Gastroesophageal sphincter (tissue), 4 donors: ENCODE measurements around the gene SRBD1. TPM values are rescaled to one million over a fixed set of nuclear protein-coding genes. Genes with fewer than 3 reads are reported as not detected.

Experiments
- ATAC-seq: fragments of 150-250 bp; one replicate; pipeline ENCODE4 v1.9.1; 2016; ENCODE audit warnings: mild to moderate bottlenecking, moderate library complexity
- H3K27ac ChIP-seq, 4 donors: fragments of 200-600 bp; sonication (generic) in 3 of 4; 1 replicate in 3 of 4; 2 replicates in 1 of 4; pipeline ENCODE4 v1.5.1; 2016 to 2019
- H3K27me3 ChIP-seq: fragments of 200-600 bp; sonication (generic); one replicate; pipeline ENCODE4 v1.5.1; 2019
- H3K36me3 ChIP-seq, 2 donors: fragments of 200-600 bp; sonication (generic); one replicate each; pipeline ENCODE4 v1.5.1; 2019; ENCODE audit warnings: control low read depth in 1 of 2
- H3K4me1 ChIP-seq, 3 donors: fragments of 200-600 bp; sonication (generic); 1 replicate in 2 of 3; 2 replicates in 1 of 3; pipeline ENCODE4 v1.5.1; 2016 to 2019; ENCODE audit warnings: control low read depth in 2 of 3
- H3K4me3 ChIP-seq, 2 donors: fragments of 200-600 bp; sonication (generic); one replicate each; pipeline ENCODE4 v1.5.1; 2019; ENCODE audit warnings: mild to moderate bottlenecking in 1 of 2, moderate library complexity in 1 of 2
- H3K9me3 ChIP-seq, 3 donors: fragments of 200-600 bp; sonication (generic); one replicate each; pipeline ENCODE4 v1.5.1; 2017 to 2019; ENCODE audit warnings: control low read depth in 2 of 3
- EP300 ChIP-seq: sonication (generic); formaldehyde crosslinking; IDR thresholded peaks from one replicate; pipeline ENCODE4 v1.6.1; 2017; ENCODE audit warnings: antibody characterized with exemption, mild to moderate bottlenecking
- POLR2A ChIP-seq, 2 donors: fragments of 450-650 bp; IDR thresholded peaks; one replicate each; pipeline ENCODE4 v1.6.1; 2017; ENCODE audit warnings: antibody characterized with exemption in 2 of 2, mild to moderate bottlenecking in 2 of 2, moderate library complexity in 1 of 2
- POLR2AphosphoS5 ChIP-seq: sonication (generic); formaldehyde crosslinking; IDR thresholded peaks from one replicate; pipeline ENCODE4 v1.6.1; 2017; ENCODE audit warnings: antibody characterized with exemption
- WGBS, 2 donors: methylation state at CpG; one replicate each; pipeline ENCODE4 v1.1.5; 2018; ENCODE audit warnings: low coverage in 1 of 2; 5-methylcytosine and 5-hydroxymethylcytosine counted together
- total RNA-seq, 4 donors: library from RNA; depleted of rRNA; stranded (reverse); fragments of >200 nt; gene quantifications; one replicate each; pipeline ENCODE4 v1.1.0, GENCODE V29; 2016
- TF ChIP-seq, protein P1 (sequence below), 4 experiments: fragments of 200-600 bp in 2 of 4; fragments of 450-650 bp in 2 of 4; sonication (generic) in 1 of 4; IDR thresholded peaks; one replicate each; pipeline ENCODE4 v1.5.1; 2017 to 2019; ENCODE audit warnings: antibody characterized with exemption in 4 of 4, mild to moderate bottlenecking in 2 of 4, moderate library complexity in 2 of 4

SRBD1 gene
- total RNA-seq, 4 donors from 2014 or later = 7.7 to 16.7 (median 12.5) TPM

- TF ChIP-seq, protein P1, sequence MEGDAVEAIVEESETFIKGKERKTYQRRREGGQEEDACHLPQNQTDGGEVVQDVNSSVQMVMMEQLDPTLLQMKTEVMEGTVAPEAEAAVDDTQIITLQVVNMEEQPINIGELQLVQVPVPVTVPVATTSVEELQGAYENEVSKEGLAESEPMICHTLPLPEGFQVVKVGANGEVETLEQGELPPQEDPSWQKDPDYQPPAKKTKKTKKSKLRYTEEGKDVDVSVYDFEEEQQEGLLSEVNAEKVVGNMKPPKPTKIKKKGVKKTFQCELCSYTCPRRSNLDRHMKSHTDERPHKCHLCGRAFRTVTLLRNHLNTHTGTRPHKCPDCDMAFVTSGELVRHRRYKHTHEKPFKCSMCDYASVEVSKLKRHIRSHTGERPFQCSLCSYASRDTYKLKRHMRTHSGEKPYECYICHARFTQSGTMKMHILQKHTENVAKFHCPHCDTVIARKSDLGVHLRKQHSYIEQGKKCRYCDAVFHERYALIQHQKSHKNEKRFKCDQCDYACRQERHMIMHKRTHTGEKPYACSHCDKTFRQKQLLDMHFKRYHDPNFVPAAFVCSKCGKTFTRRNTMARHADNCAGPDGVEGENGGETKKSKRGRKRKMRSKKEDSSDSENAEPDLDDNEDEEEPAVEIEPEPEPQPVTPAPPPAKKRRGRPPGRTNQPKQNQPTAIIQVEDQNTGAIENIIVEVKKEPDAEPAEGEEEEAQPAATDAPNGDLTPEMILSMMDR (IDR thresholded peaks at IDR 0.05) = no peak
- TF ChIP-seq EP300 (no peak), POLR2A (IDR thresholded peaks at IDR 0.05) (no peak), POLR2AphosphoS5 (no peak)
Measured at GRCh38 chr2:45390861-45391260, 220.2 kb downstream of the SRBD1 start.

GRCh38 chr2:45390441-45390840 lies 220.6 kb downstream of the SRBD1 start:
- Histone ChIP-seq H3K9me3 (no peaks in the 10 kb centered on the region), H3K27me3 (no peaks in the 10 kb centered on the region), H3K4me1 (no peaks in the 10 kb centered on the region), H3K27ac (no peak overlapping the region), H3K4me3 (no peak overlapping the region), H3K36me3 (peaks cover 0 to 18% of the 10 kb centered on the region in 2 donors)
- 60 to 69% methylated on average over 2 of the region's 2 CpGs for WGBS, 2 donors
- TF ChIP-seq POLR2A (IDR thresholded peaks at IDR 0.05) (no peak), EP300 (no peak), POLR2AphosphoS5 (no peak)
- TF ChIP-seq, protein P1 (IDR thresholded peaks at IDR 0.05) = no peak
- ATAC-seq = no peak

More at GRCh38 chr2:45390861-45391260, 220.2 kb downstream of the SRBD1 start:
- no peak overlapping the region for H3K4me3 ChIP-seq
- H3K27ac ChIP-seq = no peak overlapping the region
- ATAC-seq = no peak
- H3K4me1 ChIP-seq = no peaks in the 10 kb centered on the region
- H3K36me3 ChIP-seq = peaks cover 0 to 18% of the 10 kb centered on the region in 2 donors
- no peaks in the 10 kb centered on the region for H3K9me3 ChIP-seq
- 82 to 84% methylated on average over 3 of the region's 3 CpGs for WGBS, 2 donors
- no peaks in the 10 kb centered on the region for H3K27me3 ChIP-seq

GRCh38 chr2:45388541-45389100 lies 222.4 kb downstream of the SRBD1 start:
- TF ChIP-seq POLR2A (IDR thresholded peaks at IDR 0.05) (no peak), EP300 (no peak), POLR2AphosphoS5 (no peak)
- TF ChIP-seq, protein P1 (IDR thresholded peaks at IDR 0.05) = no peak
- no peak for ATAC-seq
- Histone ChIP-seq H3K4me1 (no peaks in the 10 kb centered on the region), H3K4me3 (no peak overlapping the region), H3K27me3 (no peaks in the 10 kb centered on the region), H3K27ac (no peak overlapping the region), H3K36me3 (peaks cover 0 to 18% of the 10 kb centered on the region in 2 donors), H3K9me3 (no peaks in the 10 kb centered on the region)
- WGBS, 2 donors = 67 to 79% methylated on average over 4 of the region's 4 CpGs

GRCh38 chr2:45382744-45383143 lies 228.3 kb downstream of the SRBD1 start:
- H3K27me3 ChIP-seq = no peaks in the 10 kb centered on the region
- no peaks in the 10 kb centered on the region for H3K4me1 ChIP-seq
- WGBS, 2 donors = 64% methylated on average over 1 of the region's 1 CpG; no CpG with 5 or more reads in 1 of the 2 donors
- H3K27ac ChIP-seq = no peak overlapping the region
- peaks cover 0 to 6% of the 10 kb centered on the region in 2 donors for H3K36me3 ChIP-seq
- TF ChIP-seq POLR2A (IDR thresholded peaks at IDR 0.05) = no peak
- TF ChIP-seq, protein P1 (IDR thresholded peaks at IDR 0.05) = no peak
- TF ChIP-seq POLR2AphosphoS5 = no peak
- peaks cover 0 to 2% (median 0%) of the 10 kb centered on the region in 3 donors for H3K9me3 ChIP-seq
- no peak for ATAC-seq
- no peak overlapping the region for H3K4me3 ChIP-seq

GRCh38 chr2:45380131-45380836 lies 230.8 kb downstream of the SRBD1 start:
- H3K36me3 ChIP-seq = no peaks in the 10 kb centered on the region
- H3K4me1 ChIP-seq = no peaks in the 10 kb centered on the region
- ATAC-seq = no peak
- H3K27ac ChIP-seq = no peak overlapping the region
- 100% methylated on average over 1 of the region's 3 CpGs for WGBS, 2 donors
- peaks cover 0 to 15% (median 0%) of the 10 kb centered on the region in 3 donors for H3K9me3 ChIP-seq
- no peak overlapping the region for H3K4me3 ChIP-seq
- TF ChIP-seq EP300 = no peak
- TF ChIP-seq POLR2A (IDR thresholded peaks at IDR 0.05) = no peak
- TF ChIP-seq, protein P1 (IDR thresholded peaks at IDR 0.05) = no peak
- no peak for TF ChIP-seq POLR2AphosphoS5
- H3K27me3 ChIP-seq = no peaks in the 10 kb centered on the region
